Measurements from ENCODE around the gene TBC1D9.
"Not testable (repeated sequence)": the region's sequence is repeated elsewhere in the genome, so short reads cannot be mapped to it uniquely, and the experiment has no call there.

The TBC1D9 gene

DNA sequence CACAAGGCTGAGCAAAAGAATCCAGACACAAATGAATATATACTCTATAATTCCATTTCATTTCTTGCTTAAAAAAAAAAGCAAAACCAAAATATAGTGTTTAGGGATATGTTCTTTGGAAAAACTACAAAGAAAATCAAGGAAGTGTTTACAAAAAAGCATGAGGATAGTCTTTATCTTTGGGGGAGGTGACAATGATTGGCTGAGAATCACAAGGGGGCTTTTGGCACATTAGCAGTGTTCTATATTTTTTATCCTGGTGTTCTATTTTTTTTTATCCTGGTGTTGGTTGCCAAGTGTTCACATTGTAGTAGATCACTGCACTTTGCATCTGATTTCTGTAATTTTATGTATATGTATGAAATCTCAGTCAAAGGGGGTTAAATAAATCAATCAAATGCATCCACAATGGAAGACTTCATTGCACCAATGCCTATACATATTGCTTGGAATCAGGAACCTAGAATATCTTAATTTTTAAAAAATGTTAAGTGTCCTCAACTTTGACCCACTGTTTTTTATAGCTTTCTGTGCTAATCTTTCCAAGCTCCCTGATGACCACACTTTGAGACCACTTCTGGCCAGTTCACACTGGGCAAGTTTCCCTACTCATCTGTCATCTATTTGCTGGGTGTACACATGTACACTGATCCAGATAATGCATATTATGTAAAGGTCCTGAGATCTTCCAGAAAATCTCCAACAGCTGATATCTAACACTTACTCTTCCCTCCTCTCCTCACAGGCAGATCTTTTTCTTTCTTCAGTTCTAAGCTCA is 3.7 kb downstream of the TBC1D9 start:
- no peak for DNase-seq

DNA sequence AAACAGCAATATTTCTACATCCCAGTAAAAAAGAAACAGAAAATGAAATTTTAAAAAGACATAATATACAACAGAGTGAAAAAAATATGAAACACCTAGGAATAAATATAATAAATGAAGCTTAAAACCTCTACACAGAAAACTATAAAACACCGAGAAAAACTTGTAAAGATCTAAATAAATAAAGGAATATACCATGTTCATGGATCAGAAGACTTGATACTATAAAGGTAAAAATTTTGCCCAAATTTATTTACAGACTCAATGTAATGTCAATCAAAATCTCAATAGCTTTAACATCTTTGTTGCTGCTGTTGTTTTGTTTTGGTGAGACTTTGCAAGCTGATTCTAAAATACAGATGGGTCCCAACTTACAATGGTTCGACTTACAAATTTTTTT is 5.7 kb downstream of the TBC1D9 start:
- DNase-seq: no peak

DNA sequence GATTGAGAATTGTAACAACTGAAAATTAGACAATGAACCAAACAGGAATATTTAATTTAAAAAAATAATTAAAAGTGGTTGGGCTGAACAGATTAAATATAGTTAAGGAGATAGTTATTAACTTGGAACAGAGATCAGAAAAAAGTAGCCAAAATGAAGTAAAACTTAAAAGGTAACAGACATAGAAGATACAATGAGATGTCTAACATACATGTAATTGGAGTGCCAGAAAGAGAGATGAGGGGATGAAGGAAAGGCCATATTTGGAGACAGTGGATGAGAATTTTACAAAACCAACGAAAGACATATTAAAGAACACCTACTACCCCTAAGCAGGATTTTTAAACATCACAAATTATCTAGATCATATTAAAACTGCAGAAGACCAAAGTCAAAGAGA is 8.0 kb downstream of the TBC1D9 start:
- DNase-seq: no peak

DNA sequence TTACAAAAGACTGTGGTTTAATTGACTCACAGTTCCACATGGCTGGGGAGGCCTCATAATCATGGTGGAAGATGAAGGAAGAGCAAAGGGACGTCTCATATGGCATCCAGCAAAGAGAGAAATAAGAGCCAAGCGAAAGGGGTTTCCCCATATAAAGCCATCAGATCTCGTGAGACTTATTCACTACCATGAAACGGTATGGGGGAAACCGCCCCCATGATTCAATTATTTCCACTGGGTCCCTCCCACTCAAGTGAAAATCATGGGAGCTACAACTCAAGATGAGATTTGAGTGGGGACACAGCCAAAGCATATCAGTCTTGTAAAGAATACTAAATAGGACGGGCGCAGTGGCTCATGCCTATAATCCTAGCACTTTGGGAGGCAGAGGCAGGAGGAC is 9.6 kb downstream of the TBC1D9 start:
- DNase-seq: not testable (repeated sequence)

DNA sequence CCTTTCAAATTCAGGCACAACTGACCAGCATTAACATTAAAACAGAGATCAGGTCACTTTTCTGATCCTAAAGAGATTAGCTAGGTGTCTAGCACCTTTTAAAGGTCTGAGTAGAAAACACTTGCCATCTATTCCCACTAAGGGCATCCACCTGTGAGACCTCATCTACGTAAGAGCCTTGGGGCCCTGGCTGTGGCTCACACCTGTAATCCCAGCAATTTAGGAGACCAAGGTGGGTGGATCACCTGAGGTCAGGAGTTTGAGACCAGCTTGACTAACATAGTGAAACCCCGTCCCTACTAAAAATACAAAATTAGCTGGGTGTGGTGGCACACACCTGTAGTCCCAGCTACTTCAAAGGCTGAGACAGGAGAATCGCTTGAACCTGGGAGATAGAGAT is 11.8 kb downstream of the TBC1D9 start:
- DNase-seq: no peak

DNA sequence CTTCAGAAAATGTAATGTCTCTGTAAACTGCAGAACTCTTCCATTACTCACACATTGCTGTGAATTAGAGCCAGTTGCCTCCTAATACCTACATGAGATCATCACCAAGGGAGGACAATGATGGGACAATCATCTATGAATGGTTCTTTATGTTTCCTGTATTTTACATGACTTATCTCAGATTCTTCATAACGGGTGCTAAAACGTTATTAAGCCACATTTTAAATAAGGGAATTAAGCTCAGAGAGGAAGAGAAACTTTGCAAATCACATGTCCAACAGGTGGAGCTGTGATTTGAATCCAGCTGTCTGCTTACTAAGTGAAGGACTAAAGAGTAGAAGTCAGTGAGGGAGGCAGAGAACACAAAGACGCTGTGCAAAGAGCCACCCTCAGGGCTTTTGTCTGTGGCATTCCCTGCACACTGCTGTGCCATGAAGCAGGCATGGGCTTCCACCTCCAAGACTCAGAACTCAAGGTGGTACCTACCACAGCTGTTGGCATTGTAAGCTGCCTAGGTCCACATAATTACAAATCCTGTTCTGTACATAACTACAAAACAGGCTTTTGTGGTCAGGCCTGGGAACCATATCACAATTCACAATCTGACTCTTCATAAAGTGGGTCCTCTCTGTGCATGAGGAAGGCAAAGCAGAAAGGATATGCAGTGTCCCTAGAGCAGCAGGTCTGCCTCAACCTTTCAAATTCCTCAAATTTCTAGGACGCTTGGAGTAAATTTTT is 12.8 kb downstream of the TBC1D9 start:
- DNase-seq: no peak

DNA sequence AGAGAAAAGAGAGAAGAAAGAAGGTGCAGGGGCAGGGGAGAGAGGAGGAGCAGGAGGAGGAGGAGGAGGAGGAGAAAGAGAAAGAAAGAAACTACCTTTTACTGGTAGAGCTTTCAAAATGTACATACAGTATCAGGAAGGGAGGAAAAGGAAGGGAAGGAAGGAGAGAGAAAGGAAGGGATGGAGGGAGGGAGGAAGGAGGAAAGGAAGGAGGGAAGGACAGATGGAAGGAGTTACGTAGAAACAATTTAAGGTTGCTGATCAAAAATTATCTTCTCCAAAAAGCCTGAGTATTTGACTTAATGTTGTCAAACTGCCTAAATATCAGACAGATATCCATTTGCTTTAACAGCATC is 13.4 kb downstream of the TBC1D9 start:
- DNase-seq: no peak

DNA sequence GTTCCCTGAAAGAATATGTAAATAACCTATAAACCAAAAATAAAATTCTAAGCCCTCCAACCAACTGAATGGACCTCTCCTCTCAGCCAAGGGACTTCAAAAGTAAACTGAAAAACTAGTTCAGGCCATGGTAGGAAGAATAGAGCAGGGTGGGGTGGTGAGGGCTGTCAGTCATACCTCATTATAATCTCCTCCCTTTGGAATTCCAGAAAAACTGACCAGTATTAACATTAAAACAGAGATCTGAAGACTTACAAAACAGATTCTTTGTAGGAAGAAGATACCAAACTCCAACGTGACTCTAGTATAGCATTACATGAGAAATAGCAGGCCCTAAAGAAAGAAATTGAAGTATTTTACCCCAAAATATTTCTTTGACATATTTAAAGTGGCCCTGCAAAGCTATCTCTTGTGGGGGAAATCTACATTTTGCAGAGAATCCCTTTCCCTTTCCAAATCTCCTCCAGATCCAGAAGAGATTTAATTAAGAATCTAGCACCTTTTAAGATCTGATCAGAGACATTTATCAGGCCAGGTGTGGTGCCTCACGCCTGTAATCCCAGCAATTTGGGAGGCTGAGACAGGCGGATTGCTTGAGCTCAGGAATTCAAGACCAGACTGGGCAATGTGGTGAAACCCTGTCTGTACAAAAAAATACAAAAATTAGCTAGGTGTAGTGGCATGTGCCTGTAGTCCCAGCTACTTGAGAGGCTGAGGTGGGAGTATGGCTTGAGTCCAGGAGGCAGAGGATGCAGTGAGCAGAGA is 15.1 kb downstream of the TBC1D9 start:
- no peak for DNase-seq

DNA sequence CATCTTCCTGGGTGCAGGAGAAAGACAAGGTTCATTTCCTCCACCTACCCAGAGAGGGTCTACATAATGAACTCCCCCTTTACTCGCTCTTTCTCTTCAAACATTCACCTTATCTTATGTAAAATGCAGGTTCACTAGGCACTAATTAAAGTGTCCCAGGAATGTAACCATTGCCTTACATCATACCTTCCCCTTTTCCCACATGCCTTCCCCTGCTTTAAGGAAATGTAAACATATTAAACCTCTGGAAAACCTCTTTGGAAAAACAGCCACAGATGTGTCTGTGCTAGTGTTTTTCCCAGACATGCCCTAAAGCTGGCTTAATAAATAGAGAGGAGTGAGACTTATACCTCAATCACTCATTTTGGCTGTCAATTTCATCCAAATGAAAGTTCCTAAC is 15.8 kb downstream of the TBC1D9 start:
- DNase-seq: no peak

DNA sequence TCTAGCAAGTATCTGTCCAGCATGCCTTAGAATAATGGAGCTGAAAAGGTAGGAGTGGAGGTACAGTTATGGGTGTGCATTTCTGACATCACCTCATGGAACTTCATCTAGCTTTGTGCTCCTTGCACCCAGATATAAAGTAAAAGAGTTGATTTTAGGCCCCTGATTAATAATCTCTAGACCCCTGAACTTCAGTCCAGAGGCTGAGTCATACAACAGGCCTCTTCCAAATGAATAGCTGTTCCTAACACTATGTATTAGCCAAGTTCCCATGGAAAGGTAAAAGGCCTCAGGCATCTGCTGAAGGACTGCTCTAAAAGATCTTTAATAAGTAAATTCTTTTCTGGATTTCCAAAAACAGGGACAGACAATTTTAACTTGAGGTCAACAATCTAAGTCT is 16.2 kb downstream of the TBC1D9 start:
- DNase-seq: no peak

DNA sequence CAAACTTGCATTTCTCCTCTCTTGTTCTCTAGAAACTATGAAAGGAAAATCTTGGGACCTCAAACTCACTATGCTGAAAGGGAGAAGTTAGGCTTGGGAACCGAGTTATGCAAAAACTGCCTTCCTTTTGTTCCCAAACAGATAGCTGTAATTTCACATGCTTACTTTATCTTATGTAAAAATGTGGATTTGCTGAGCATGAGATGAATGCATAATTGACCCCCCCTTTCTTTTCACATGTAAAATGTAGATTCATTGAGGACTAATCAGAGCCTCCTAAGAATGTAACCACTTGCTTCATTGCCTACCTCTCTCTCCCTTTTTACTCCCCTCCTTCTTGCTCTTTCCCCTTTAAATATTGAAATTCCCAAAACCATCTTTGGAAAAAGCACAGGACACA is 18.0 kb downstream of the TBC1D9 start:
- no peak for DNase-seq

DNA sequence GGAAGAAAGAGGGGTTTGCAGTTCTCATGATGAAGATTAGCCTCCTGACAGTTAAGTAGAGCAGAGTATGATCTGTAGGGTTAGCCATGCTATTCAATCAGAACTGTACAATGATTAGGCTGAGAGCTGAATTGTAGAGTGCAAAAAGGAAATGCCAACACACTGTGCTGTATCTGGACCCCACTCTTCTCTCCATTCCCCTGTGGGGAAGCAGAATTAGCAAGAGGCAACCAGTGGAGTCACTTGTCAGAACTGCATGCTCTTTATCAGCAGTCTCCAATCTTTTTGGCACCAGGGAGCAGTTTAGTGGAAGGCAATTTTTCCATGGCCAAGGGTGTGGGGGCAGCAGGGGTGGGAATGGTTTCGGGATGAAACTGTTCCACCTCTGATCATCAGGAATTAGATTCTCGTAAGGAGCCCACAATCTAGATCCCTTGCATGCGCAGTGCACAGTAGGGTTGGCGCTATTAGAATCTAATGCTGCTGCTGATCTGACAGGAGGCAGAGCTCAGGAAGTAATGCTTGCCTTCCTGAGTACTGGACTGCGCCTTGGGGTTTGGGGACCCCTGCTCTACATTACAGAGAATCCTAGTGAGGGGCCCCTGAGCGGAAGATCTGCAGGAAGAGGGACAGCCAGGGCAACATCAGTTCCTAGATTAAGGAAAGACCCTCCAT is 19.4 kb downstream of the TBC1D9 start:
- DNase-seq: no peak

DNA sequence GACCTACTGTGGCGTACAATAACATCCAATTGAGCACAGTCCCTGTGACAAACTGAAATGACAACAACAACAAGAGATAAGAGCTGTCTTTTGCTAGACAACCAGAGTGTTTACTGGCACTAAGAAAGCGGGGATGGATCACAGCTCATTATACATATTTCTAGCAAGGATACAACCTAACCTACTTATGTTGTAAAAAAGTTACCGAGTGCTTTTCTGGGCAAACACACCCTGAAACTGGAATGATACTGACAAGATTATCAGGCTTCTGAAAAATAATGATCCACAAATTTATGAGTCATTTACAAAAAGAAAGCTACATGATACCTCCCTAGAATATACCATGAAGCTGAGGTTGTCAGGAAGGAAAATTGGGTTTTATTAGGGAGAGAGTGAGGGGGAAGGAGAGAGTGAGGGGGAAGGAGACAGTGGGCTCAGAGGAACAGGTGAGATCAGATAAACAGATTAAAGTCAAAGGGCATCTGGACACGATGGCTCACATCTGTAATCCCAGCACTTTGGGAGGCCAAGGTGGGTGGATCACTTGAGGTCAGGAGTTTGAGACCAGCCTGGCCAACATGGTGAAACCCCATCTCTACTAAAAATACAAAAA is 20.3 kb downstream of the TBC1D9 start:
- DNase-seq: no peak

DNA sequence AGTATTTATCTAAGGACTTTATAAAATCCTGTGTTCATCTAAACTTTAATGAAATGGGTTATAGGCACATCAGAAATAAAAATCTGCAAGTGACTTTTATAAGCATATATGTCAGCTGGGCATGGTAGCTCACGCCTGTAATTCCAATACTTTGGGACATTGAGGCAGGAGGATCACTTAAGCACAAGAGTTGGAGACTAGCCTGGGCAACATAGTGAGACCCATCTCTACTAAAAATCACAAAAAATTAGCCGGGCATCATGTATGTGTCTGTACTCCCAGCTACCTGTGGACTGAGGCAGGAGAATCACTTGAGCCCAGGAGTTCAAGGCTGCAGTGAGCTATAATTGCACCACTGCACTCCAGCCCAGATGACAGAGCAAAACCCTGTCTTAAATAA is 20.9 kb downstream of the TBC1D9 start:
- no peak for DNase-seq

DNA sequence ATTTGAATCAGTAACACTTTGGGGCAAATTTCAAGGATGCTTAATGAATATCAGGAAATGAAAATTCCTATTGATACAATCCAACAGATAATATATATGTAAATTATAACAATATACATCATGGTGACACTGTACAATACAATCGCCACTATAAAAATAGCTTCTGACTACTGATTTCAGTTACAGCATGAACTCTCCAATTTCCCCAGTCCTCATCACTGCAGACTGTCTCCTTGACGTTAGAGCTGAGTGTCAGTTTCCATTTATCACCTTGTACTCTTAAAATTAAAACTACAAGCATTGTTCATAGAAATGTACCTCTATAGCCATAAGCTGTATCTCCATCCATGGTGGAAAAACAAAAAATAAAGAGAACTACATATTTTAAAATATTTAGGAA is 23.4 kb downstream of the TBC1D9 start:
- no peak for DNase-seq

DNA sequence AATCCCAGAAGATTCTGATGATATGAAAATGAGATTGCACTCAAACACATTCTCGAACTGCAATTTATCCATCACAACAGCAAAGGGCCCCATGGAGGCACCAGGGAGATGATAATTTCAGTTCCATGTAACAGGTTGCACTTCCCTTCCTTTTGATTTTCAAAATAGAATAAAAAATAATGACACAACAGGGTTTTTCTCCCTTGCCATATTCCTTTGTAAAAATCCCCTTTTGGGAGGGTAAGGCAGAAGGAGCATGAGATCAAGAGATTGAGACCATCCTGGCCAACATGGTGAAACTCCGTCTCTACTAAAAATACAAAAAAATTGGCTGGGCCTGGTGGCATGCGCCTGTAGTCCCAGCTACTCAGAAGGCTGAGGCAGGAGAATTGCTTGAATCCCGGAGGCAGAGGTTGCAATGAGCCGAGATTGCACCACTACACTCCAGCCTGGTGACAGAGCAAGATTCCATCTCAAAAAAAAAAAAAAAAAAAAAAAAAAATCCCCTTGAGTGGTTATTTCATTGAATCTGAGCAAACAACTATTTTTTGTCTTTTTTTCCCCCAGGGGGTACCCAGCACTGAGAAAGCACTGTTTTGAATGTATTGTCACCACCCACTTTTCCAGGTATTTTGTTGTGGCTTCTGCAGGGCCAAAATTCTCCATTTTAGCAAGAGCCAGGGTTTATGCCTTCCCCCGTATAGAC is 26.7 kb downstream of the TBC1D9 start:
- no peak for DNase-seq

DNA sequence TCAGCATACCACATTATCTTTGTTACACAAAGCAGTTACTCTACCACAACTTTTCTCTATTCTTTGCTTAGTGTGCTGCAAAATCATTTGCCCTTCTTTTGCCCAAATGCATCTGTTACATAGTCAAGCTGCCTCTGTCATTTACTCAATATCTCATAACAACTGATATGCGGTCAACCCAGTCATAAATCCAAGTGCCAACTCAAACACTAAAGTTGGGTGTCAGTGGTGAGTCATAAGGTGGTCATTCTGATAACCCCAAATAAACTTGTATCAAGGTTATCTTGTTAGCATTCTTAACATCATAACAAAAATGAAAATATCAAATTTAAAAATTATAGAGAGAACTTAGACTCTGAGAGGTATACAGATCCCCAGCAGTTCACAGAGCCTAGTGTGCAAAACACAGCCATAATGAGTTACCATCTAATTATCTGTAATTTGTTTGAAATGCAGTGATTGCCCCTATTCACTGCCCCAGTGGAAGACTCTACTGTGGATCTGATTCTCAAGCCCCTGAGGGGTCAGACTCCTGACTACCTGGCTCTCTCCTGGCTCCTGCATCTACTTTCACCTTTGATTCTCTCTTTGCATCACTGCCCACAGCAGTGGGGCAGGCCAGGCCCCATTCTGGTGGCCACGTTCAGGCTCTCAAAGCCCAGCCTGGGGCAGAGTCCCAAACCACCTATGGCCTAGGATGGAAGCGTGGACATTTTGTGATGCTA is 29.2 kb downstream of the TBC1D9 start:
- no peak for DNase-seq

DNA sequence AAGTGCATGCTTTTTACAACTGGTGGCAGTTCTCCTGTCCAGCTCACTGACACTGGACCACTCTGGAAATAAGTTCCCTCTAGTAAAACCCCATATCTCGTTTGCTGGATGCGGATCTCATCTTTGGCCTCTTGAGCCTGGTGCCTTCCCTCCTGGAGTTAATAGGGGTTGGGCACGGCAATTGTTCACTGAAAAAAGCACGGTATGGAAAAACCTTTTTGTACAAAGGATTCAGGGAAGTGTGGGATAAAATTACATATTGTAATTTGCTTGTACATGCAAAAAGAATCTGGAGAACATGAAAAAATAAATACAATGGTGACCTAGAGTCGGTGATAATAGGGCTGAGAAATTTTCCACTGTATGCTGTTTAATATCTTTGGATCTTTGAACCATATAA is 30.6 kb downstream of the TBC1D9 start:
- no peak for DNase-seq

DNA sequence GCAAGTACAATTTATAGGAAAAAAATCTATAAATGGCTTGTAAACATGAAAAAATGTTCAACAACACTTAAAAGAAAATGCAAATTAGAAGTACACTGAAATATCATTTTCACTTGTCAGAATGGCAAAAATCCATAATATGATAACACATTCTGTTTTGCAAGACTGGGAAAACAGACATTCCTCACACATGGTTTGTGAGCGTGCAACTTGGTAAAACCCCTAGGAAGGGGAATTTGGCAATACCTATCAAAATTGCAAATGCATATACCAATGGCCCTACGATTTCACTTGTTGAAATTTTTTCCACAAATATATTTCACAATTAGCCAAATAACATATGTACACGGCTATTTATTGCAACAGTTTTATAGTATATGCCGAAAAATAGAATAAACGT is 31.4 kb downstream of the TBC1D9 start:
- no peak for DNase-seq

DNA sequence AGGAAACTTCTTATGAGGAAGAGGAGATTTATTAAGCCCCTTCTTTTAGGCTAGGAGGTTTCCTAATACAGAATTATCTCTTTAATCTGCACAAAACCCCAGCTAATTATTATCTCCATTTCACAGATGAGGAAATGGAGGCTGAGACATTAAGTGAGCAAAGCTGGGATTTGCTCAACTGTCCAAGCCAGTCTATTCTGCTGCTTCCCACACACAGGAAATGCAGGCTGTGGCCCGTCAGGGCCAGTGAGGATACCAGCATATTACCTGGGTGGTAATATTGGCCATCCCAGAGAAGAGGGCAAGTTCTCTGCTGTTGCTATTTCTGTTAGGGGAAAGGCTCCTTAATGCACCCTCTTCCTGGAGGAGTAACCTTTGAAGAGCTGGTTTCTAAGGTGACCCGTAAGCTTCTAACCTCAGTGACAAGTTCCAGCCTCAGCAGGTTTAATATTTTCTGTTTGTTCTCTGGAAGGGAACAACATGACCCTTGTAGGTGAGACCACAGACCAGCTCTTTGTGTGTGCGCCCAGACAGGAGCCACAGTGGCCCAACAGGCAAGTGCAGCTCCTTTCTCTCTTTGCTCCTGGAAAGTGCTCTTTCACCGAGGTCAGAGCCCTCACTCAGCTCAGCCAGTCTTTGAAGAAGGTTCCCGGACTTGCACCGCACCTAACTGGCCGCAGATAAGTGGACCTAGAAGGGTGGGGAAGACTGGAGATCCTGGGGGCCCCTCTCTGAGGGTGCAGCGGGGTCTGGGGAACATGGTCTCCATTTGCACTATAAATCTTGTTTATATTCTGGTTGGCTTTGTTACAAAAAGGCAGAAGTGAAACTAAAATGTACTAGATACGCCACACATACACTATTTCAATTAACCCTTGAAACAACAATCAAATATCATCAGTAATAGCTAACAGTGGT is 35.5 kb downstream of the TBC1D9 start:
- no peak for DNase-seq

All from activated CD4-positive, alpha-beta T cell treated with anti-CD3 and anti-CD28 coated beads for 1 hour (primary cell).